GM19043 (cell line): Measurements from ENCODE around the gene KLHL22.
"Not testable (repeated sequence)": the region's sequence is repeated elsewhere in the genome, so short reads cannot be mapped to it uniquely, and the experiment has no call there.

Experiments
- ATAC-seq: cut with Tn5 transposase; IDR thresholded peaks from one replicate; pipeline ENCODE4 v1.9.1; 2021; ENCODE audit warnings: low read depth; ENCODE audit not compliant: unreplicated experiment

Gene KLHL22

DNA sequence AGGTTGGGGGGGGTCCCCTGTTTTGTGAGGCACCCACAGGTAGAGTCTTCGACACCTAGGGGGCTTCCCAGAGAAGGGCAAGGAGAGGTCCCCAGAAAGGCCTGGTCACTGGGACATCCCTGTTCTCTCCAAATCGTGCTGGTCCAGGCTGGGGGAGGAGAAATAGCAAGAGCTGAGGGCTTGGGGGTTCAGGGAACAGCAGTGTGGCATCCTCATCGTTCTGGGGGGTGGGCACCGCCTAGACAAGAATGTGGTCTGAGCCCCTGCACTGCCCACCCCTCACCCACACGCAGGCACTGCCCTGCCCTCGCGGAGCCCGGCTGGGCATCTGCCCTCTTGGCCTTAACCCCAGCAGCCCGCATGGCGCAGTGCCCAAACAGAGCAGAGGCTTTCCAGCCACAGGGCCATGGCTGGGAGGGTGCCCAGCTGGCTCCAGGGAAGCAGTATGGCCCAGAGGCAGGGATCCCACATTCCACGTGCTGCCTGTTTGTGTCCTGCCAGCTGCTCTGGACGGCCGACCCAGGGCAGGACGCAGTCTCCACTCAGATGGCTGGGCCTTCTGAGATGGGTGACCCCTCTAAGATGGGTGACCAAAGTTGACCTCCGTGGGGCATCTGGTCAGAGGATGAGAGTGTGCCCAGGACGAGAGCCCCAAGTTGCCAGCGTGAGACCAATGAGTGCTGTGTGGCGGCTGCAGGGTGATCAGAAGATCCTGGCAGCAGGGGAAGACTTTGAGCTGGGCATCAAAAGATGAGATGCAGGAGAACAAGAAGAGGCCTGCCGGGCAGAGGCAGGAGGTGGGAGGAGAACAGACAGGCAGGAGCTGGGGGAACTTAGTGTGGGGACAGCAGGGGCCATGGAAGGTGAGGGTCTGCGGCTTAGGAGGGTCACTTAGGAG is 72.3 kb downstream of the KLHL22 start:
- no peak for ATAC-seq

DNA sequence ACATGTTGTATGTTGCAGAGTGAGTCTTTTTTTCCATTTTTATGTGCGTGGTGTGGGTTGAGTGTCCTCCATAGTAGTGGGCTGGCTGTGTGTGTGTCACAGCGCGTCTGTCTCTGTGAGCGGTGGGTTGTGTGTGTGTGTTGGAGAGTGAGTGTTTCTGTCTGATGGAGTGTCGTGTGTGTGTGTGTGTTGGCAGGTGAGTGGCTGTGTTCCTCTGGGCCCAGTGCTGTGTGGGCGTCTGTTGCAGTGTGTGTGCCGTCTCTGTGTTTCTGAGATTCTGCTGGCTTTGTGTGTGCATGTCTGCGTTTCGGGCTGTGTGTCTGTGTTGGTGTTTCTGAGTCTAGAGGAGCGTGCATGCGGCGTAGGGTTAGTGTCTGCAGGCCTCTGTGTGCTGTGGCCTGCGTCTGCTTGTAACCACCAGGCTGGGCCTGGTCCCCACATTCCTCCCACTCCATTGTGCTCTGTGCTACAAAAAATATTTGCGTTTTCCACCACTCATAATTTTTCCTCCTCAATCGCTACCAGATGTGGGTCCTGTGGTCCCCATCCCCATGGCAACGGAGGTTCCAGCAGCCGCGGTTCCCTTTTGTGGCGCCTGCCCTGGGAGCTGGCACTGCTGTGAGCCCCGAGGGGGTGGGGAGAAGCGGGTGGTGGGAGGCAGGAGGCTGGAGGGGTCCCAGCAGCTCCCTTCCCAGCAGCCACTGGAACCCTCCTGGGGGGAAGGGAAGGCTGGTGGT is 73.2 kb downstream of the KLHL22 start:
- ATAC-seq, result no peak

DNA sequence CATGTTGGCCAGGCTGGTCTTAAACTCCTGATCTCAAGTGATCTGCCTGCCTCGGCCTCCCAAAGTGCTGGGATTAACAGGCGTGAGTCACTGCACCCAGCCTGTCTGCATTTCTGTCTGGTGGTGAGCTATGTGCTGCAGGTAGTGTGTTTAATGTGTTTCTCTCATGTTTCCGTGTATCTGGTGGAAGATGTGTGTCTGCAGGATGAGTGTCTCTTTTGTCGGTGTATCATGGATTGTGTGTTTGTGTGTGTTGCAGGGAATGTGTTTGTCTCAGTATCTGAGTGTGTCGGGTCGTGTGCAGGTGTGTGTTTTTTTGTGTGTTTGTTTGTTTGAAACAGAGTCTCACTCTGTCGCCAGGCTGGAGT is 74.1 kb downstream of the KLHL22 start:
- ATAC-seq, result no peak

DNA sequence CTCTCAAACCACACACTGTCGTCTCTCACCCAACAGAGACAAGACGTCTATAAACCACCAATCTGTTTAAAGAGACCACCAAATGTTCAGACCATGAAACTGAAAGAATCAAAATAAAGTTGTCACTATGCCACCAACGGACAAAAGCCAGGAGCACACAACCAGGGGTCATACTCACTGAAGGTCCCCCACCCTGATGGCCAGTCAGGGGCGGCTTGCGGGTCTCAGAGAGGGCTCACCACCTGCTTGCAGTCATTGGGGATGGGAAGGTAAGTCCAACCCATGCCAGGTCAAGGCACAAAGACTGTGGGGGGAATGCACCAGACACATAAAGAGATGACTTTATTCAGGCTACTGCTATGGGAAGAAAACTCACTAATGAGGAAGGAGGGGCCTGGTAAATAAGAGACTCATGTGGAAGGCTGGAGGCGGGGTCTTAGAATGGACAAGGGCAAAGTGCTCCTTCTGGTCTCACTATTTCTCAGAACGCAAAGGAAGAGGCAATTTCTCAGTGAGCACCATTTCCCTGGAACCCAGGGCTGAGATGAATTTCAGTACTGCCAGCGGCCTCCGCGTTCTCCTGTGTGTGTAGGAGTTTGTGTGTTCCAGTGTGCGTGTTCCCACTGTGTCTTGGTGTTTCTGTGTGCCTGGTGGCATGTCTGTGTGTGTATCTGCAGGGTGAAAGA is 75.3 kb downstream of the KLHL22 start:
- no peak for ATAC-seq

DNA sequence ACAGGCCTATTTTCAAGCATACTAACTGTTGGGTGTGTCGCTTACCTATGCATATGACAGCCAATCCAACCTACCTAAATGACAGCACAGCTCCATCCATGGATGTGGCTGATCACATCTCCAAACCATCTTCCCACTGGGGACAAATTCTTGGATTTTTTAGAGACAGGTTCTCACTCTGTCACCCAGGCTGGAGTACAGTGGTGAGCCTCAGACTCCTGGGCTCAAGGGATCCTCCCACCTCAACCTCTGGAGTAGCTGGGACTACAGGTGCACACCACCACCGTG is 76.0 kb downstream of the KLHL22 start:
- ATAC-seq, result no peak

DNA sequence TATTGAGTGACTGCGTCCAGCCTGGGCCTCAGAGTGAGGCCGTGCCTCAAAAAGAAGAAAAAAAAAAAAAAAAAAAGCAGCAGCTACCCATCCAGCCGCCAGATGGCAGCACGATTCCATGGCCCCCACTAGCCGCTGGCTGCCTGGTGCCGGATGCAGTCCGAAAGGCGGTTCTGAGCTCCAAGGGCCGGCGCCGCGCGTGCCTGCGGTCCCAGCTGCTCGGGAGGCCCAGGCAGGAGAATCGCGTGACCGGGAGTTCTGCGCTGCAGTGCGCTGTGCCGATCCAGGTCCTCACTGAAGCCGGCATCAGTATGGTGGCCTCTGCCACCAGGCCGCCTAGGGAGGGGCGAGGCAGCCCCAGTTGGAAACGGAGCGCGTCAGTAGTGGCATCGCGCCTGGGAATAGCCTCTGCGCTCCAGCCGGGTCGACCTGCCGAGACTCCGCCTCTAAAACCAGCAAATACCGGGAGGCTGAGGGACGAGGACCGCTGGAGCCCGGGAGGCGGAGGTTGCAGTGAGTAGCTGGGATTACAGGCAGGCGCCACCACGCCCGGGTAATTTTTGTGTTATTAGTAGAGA is 77.3 kb downstream of the KLHL22 start:
- no peak for ATAC-seq

DNA sequence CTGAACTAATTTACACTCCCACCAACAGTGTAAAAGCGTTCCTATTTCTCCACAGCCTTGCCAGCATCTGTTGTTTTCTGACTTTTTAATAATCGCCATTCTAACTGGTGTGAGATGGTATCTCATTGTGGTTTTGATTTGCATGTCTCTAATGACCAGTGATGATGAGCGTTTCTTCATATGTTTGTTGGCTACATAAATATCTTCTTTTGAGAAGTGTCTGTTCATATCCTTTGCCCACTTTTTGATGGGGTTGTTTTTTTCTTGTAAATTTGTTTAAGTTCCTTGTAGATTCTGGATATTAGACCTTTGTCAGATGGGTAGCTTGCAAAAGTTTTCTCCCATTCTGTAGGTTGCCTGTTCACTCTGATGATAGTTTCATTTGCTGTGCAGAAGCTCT is 79.9 kb downstream of the KLHL22 start:
- ATAC-seq, result not testable (repeated sequence)

DNA sequence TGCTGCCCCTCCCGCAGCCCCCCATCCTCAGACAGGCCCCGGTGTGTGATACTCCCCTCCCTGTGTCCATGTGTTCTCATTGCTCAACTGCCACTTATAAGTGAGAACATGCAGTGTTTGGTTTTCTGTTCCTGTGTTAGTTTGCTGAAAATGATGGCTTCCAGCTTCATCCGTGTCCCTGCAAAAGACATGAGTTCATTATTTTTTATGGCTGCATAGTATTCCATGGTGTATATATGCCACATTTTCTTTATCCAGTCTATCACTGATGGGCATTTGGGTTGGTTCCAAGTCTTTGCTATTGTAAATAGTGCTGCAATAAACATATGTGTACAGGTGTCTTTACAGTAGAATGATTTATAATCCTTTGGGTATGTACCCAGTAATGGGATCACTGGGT is 80.4 kb downstream of the KLHL22 start:
- not testable (repeated sequence) for ATAC-seq

DNA sequence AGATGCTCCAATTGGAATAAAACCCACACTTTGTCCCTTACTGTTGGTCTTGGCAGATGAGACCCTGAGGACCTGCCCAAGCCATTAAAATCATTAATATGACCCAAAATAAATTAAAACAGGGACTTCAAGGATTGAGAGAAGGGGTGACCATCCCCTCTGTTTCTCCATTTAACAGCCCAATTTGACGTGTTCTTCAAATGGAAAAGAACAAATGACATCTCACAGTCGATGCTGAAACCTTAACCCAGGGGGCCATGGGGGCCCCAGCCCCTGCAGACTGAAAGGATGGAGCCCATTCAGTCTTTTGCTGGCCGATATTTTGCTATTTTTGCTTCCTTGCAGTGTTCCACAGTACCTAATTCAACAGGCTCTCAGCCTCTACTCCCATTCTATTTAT is 81.1 kb downstream of the KLHL22 start:
- ATAC-seq, result no peak

DNA sequence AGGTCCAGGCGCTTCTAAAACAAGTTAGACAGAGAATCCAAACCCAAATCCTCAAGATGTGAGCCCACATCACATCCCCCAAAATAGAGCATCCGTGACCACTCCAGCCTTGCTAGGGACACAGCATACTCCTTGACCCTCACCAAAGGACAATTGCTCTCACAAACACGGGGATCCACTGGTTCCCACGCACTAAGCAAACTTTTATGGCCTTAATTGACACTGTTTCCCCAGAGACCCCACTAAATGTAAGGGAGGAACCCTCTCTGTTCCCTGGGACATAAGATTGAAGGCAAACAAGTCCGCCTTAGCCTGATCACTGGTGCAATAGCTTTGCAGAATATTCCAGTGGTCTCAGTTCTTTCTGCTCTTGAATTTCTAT is 81.5 kb downstream of the KLHL22 start:
- no peak for ATAC-seq

DNA sequence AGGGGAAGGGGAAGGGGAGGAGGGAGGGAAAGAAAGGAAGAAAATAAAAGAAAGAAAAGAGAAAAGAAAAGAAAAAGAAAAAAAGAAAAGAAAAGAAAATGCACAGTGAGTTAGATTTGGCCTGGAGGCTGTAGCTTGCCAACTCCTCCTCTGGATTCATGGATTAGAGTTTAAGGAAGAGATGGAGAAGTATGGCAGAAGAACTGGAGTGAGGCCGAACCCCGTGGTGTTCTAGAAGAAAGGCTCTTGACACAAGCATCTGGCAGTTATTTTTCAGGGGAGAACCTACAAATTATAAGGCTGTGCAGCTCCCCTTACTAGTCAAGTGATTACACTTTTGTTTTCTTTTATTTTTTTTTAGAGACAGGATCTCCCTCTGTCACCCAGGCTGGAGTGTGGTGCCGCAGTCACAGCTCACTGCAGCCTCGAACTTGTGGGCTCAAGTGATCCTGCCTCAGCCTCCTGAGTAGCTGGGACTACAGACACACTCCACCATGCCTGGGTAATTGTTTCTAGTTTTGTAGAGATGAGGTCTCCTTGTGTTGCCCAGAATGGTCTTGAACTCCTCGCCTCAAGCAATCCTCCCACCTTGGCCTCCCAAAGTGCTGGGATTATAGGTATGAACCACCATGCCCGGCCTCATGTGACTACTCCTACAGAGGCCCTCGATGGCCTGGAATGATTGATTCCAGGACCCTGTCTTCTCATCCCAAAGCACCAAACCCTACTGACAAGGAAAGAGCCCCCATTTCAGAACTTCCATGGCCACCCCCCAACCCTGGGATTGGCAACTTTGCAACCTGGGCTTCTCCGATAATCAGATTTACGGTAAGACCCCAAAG is 82.2 kb downstream of the KLHL22 start:
- ATAC-seq, result no peak

DNA sequence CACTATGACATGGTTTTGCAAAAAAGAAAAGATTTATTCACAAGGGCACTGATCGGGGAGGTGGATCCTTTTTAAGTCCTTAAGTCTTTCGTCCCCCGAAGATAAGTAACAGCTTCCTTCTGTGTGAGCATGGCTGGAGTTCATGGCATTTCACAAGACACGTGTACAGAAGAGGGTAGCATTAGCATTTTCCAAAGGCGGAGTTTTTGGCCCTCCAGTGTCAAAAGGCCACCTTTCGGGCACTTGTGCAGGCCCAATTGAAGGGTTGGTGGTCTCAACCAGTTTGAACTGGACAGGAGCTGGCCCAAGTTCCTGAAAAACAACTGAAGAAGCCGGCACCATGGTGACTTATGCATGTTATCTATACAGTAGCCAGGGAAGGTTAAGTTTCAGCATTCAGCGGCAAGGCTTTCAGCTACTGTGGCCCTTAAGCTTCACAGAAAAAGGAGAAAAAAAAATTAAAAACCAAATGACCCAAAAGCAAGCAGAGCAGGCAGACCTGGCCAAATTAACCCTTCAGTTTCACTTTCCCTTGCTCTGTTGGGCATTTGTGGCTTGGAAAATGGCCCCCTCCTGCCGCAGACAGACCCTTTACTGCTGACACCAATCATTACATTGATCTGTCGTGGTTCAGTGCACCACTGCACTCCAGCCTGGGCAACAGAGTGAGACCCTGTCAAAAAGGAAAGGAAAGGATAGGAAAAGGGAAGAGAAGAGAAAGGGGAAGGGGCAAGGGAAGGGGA is 83.0 kb downstream of the KLHL22 start:
- no peak for ATAC-seq

DNA sequence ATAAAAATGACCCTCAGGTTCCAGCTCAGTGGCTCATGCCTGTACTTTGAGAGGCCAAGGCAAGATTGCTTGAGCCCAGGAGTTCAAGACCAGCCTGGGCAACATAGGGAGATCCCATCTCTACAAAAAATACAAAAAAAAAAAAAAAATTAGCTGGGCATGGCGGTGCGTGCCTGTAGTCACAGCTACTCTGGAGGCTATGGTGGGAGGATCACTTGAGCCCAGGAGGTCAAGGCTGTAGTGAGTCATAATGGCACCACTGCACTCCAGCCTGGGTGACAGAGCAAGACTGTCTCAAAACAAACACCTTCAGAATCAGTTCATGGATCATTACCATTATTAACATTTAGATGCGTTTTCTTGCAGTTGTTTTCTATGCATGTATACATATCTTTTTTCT is 86.2 kb downstream of the KLHL22 start:
- not testable (repeated sequence) for ATAC-seq

DNA sequence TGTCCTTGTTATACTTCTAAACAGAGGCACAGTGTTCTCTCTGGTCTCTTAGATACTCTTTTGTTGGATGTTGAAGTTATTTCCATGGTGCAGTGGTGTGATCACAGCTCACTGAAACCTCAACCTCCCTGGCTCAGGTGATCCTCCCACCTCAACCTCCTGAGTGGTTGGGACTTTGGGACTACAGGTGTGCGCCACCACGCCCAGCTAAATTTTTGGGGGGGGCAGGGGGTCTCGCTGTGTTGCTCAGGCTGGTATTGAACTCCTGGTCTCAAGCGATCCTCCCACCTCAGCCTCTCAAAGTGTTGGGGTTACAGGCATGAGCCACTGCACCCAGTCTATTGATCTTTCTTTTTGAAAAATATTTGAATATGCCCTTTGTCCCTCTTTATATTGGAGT is 86.7 kb downstream of the KLHL22 start:
- no peak for ATAC-seq

DNA sequence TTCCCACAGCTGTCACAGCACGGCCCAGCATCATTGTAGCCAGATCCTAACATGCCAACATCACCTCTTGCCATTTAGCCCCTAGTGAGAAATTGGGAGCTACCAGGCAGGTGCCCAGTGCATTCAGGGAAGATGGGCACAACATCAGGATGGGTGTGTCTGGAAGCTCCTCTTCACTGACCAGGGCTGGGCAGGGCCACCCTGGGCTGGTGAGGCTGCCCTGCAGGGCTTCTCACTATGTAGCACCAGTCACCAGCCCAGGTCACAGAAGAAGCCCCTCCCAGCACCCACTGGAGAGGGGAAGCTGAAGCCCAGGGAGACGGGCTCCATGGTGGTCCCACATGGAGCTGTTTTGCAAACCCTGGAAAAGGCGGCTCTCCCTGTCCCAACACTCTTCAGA is 87.8 kb downstream of the KLHL22 start:
- ATAC-seq, result no peak

DNA sequence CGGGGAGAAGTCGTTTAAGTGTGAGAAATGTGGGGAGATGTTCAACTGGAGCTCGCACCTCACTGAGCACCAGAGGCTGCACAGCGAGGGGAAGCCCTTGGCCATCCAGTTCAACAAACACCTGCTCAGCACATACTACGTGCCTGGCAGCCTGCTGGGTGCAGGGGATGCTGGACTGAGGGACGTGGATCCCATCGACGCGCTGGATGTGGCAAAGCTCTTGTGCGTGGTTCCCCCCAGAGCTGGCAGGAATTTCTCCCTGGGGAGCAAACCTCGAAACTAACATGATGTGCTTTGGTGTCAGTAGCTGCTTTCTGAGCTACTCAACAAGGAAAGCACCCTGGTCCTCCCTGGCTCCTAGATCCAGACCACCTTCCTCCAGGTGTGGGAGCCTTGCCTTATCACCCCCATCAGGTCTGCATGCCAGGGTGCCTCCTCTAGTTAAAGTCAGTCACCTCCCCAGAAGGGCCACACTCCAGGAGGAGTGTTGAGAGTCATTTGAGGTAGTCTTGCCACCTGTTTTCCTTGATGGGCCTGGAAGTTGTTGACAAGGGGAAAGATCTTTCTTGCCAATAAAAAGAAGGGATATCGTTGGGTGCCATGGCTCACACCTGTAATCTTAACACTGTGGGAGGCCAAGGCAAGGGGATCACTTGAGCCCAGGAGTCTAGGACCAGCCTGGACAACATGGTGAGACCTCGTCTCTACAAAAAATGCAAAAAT is 88.7 kb downstream of the KLHL22 start:
- no peak for ATAC-seq

DNA sequence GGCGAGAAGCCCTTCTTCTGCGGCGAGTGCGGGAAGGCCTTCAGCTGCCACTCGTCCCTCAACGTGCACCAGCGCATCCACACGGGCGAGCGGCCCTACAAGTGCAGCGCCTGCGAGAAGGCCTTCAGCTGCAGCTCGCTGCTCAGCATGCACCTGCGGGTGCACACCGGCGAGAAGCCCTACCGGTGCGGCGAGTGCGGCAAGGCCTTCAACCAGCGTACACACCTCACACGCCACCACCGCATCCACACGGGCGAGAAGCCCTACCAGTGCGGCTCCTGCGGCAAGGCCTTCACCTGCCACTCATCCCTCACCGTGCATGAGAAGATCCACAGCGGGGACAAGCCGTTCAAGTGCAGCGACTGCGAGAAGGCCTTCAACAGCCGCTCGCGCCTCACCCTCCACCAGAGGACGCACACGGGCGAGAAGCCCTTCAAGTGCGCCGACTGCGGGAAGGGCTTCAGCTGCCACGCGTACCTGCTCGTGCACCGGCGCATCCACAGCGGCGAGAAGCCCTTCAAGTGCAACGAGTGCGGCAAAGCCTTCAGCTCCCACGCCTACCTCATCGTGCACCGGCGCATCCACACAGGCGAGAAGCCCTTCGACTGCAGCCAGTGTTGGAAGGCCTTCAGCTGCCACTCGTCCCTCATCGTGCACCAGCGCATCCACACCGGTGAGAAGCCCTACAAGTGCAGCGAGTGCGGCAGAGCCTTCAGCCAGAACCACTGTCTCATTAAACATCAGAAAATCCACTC is 89.5 kb downstream of the KLHL22 start:
- no peak for ATAC-seq

DNA sequence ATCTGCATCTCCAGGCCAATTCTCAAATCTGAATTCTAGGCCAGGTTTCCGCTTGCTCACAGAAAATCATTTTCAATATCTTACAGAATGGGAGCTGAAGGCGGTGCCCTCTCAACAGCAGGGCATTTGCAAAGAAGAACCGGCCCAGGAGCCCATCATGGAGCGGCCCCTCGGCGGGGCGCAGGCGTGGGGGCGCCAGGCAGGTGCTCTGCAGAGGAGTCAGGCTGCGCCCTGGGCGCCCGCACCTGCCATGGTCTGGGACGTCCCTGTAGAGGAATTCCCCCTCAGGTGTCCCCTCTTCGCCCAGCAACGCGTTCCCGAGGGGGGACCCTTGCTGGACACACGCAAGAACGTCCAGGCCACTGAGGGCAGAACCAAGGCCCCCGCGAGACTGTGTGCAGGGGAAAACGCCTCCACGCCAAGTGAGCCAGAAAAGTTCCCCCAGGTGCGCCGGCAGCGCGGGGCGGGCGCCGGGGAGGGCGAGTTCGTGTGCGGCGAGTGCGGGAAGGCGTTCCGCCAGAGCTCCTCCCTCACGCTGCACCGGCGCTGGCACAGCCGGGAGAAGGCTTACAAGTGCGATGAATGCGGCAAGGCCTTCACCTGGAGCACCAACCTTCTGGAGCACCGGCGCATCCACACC is 90.2 kb downstream of the KLHL22 start:
- no peak for ATAC-seq
